GM18511 (cell line): ENCODE measurements around the gene ZNF778.
"Not testable (repeated sequence)": the region's sequence is repeated elsewhere in the genome, so short reads cannot be mapped to it uniquely, and the experiment has no call there.

Source experiments
- ATAC-seq: cut with Tn5 transposase; IDR thresholded peaks from one replicate; pipeline ENCODE4 v1.9.1; 2021; ENCODE audit warnings: mild to moderate bottlenecking, moderate library complexity; ENCODE audit not compliant: unreplicated experiment

ZNF778 gene

GRCh38 chr16:89253548-89254287, 36.2 kb downstream of the ZNF778 start:
- ATAC-seq = no peak

GRCh38 chr16:89256651-89257254, 39.2 kb downstream of the ZNF778 start:
- ATAC-seq = no peak

- no peak for ATAC-seq
Observed at GRCh38 chr16:89257281-89257731, 39.8 kb downstream of the ZNF778 start.

GRCh38 chr16:89257757-89258465, 40.4 kb downstream of the ZNF778 start:
- ATAC-seq = no peak

- ATAC-seq = not testable (repeated sequence)
Observed at GRCh38 chr16:89259901-89260300, 42.4 kb downstream of the ZNF778 start.

GRCh38 chr16:89261691-89262563, 44.4 kb downstream of the ZNF778 start:
- ATAC-seq = no peak

- ATAC-seq = no peak
Observed at GRCh38 chr16:89264800-89265550, 47.5 kb downstream of the ZNF778 start.

- ATAC-seq = no peak
Observed at GRCh38 chr16:89265647-89266046, 48.1 kb downstream of the ZNF778 start.

- ATAC-seq = no peak
Observed at GRCh38 chr16:89266521-89267134, 49.1 kb downstream of the ZNF778 start.

GRCh38 chr16:89267746-89268145, 50.2 kb downstream of the ZNF778 start:
- not testable (repeated sequence) for ATAC-seq

GRCh38 chr16:89268585-89268984, 51.1 kb downstream of the ZNF778 start:
- ATAC-seq = no peak

- no peak for ATAC-seq
Observed at GRCh38 chr16:89268987-89269735, 51.7 kb downstream of the ZNF778 start.

GRCh38 chr16:89269805-89270665, 52.5 kb downstream of the ZNF778 start:
- no peak for ATAC-seq

GRCh38 chr16:89270666-89271345, 53.3 kb downstream of the ZNF778 start:
- ATAC-seq = no peak

GRCh38 chr16:89272631-89273030, 55.1 kb downstream of the ZNF778 start:
- no peak for ATAC-seq

GRCh38 chr16:89273741-89274472, 56.4 kb downstream of the ZNF778 start:
- ATAC-seq = no peak
